Panc1 (cell line): Measurements from ENCODE around the gene SLC12A8. TPM values are rescaled to one million over a fixed set of nuclear protein-coding genes. Genes with fewer than 3 reads are reported as not detected.

ENCODE experiments used
- ATAC-seq: fragments of 200-7000 bp; cut with Tn5 transposase; 2 replicates; pipeline ENCODE4 v1.9.1; 2020; ENCODE audit warnings: mild to moderate bottlenecking, moderate library complexity
- BruUV-seq: library from RNA; stranded (reverse); fragments of 400-500 nt; replicated peaks from 2 replicates; lab custom pipeline; 2021; lab: Mats Ljungman, UMichigan
- CTCF ChIA-PET: fragments of 300-600 bp; sonication (Branson Sonifier 250); formaldehyde crosslinking; loops from one replicate; lab custom pipeline; 2022; ENCODE audit warnings: antibody characterized with exemption; lab: Charles Lee
- POLR2A ChIA-PET: fragments of 300-600 bp; sonication (Branson Sonifier 250); formaldehyde crosslinking; loops from one replicate; lab custom pipeline; 2022; ENCODE audit warnings: antibody characterized with exemption; lab: Charles Lee
- DNase-seq: peaks from one replicate; pipeline ENCODE4 v3.0.0-alpha.2; 2010; ENCODE audit warnings: low read depth, low spot score
- H3K27ac ChIP-seq: 2 replicates; pipeline ENCODE4 v1.5.1; 2011; ENCODE audit warnings: mild to moderate bottlenecking, low read length, inconsistent platforms
- H3K27me3 ChIP-seq: fragments of 200-500 bp; sonication (Bioruptor generic); 2 replicates; pipeline ENCODE4 v1.6.0; 2014; ENCODE audit warnings: low read length, inconsistent platforms; ENCODE audit not compliant: control insufficient read depth, insufficient read depth
- H3K36me3 ChIP-seq: fragments of 200-500 bp; sonication (Bioruptor generic); 2 replicates; pipeline ENCODE4 v1.5.1; 2014; ENCODE audit warnings: inconsistent platforms, mild to moderate bottlenecking, low read length, moderate library complexity; ENCODE audit not compliant: control insufficient read depth, insufficient read depth
- H3K4me1 ChIP-seq: 2 replicates; pipeline ENCODE4 v1.5.1; 2011; ENCODE audit warnings: inconsistent platforms, mild to moderate bottlenecking, low read length, moderate library complexity; ENCODE audit not compliant: control insufficient read depth, insufficient read depth
- H3K4me3 ChIP-seq, 2 experiments: 2 replicates each; pipeline ENCODE4 v1.5.1; 2011 to 2012; ENCODE audit warnings: low read depth in 2 of 2, low read length in 2 of 2, mild to moderate bottlenecking in 2 of 2, inconsistent platforms in 1 of 2, moderate library complexity in 1 of 2
- H3K9me3 ChIP-seq: fragments of 200-500 bp; sonication (Bioruptor generic); 2 replicates; pipeline ENCODE4 v1.5.1; 2014; ENCODE audit warnings: low read depth, mild to moderate bottlenecking, inconsistent platforms, low read length, moderate library complexity; ENCODE audit not compliant: control insufficient read depth, insufficient read depth
- CTCF ChIP-seq: fragments of 450-650 bp; IDR thresholded peaks from 2 replicates; pipeline ENCODE4 v1.5.1; 2017; ENCODE audit warnings: mild to moderate bottlenecking
- POLR2AphosphoS5 ChIP-seq: IDR thresholded peaks from 2 replicates; pipeline ENCODE4 v1.6.1; 2012; ENCODE audit warnings: mild to moderate bottlenecking, low read depth, low read length, moderate library complexity
- REST ChIP-seq, 2 experiments: IDR thresholded peaks; 2 replicates each; pipeline ENCODE4 v1.6.1; 2011 to 2012; ENCODE audit warnings: low read depth in 2 of 2, control low read depth in 1 of 2, low read length in 1 of 2, mild to moderate bottlenecking in 1 of 2, moderate library complexity in 1 of 2; ENCODE audit not compliant: insufficient read depth in 1 of 2
- SIN3A ChIP-seq: IDR thresholded peaks from 2 replicates; pipeline ENCODE4 v1.6.1; 2012; ENCODE audit warnings: low read depth, mild to moderate bottlenecking, low read length, moderate library complexity, borderline replicate concordance; ENCODE audit not compliant: insufficient read depth
- TCF7L2 ChIP-seq: IDR thresholded peaks from 2 replicates; pipeline ENCODE4 v1.6.1; 2011; ENCODE audit warnings: mild to moderate bottlenecking, low read depth, low read length, inconsistent platforms
- in situ Hi-C: cut with HindIII; loops from 2 replicates; pipeline ENCODE4 v1.10.0; 2016; ENCODE audit warnings: low sequenced_read_pairs, low pct_unique_long_range_greater_than_20kb
- intact Hi-C: fragments of 100-400 bp; cut with micrococcal nuclease; formaldehyde crosslinking; loops from one replicate; pipeline ENCODE4 v1.10.0; 2022; ENCODE audit not compliant: unreplicated experiment
- total RNA-seq: library from RNA; stranded (reverse); gene quantifications from one replicate; pipeline ENCODE4 v1.2.1, GENCODE V29; 2021; ENCODE audit not compliant: unreplicated experiment

Gene SLC12A8
- total RNA-seq, 1 experiment from 2014 or later, result 7.0 TPM

- no TSS peak for BruUV-seq
- TF ChIP-seq CTCF (no peak), POLR2AphosphoS5 (no peak), REST (IDR thresholded peaks at IDR 0.05; ENCODE audit: insufficient read depth in 1 of 2, low read depth in 2 of 2, low read length in 1 of 2) (no peak), TCF7L2 (no peak), SIN3A (no peak)
- no peak for ATAC-seq
- POLR2A ChIA-PET, result interaction anchor here (0.6 kb wide), 1 partner anchor 245 kb away, joined by 3 read pairs; no protein-coding TSS in a partner anchor
- no peaks in the 10 kb centered on the region for H3K36me3 ChIP-seq
- H3K4me1 ChIP-seq, result no peaks in the 10 kb centered on the region
- intact Hi-C loops, result no loop called here
- H3K4me3 ChIP-seq, result no peak overlapping the region
- H3K27ac ChIP-seq, result no peak overlapping the region
- CTCF ChIA-PET, result no interaction called here
- in situ Hi-C loops, result no loop called here
- no peaks in the 10 kb centered on the region for H3K27me3 ChIP-seq
- no peak for DNase-seq
- H3K9me3 ChIP-seq, result no peaks in the 10 kb centered on the region
Measured at GRCh38 chr3:125245521-125245920, 33.0 kb upstream of the SLC12A8 start.

GRCh38 chr3:125240496-125240895 lies 27.9 kb upstream of the SLC12A8 start:
- no peaks in the 10 kb centered on the region for H3K4me1 ChIP-seq
- CTCF ChIA-PET, result no interaction called here
- in situ Hi-C loops, result no loop called here
- POLR2A ChIA-PET, result no interaction called here
- intact Hi-C loops, result no loop called here
- H3K4me3 ChIP-seq, result no peak overlapping the region
- H3K27ac ChIP-seq, result no peak overlapping the region
- ATAC-seq, result no peak
- no peak for DNase-seq
- TF ChIP-seq POLR2AphosphoS5 (no peak), REST (IDR thresholded peaks at IDR 0.05; ENCODE audit: insufficient read depth in 1 of 2, low read depth in 2 of 2, low read length in 1 of 2) (no peak), TCF7L2 (no peak), SIN3A (no peak)
- no peaks in the 10 kb centered on the region for H3K27me3 ChIP-seq
- no TSS peak for BruUV-seq
- H3K9me3 ChIP-seq, result no peaks in the 10 kb centered on the region
- H3K36me3 ChIP-seq, result no peaks in the 10 kb centered on the region
